Measurements from ENCODE around the gene INPP5F.
"Not testable (repeated sequence)": the region's sequence is repeated elsewhere in the genome, so short reads cannot be mapped to it uniquely, and the experiment has no call there.

INPP5F gene

DNA sequence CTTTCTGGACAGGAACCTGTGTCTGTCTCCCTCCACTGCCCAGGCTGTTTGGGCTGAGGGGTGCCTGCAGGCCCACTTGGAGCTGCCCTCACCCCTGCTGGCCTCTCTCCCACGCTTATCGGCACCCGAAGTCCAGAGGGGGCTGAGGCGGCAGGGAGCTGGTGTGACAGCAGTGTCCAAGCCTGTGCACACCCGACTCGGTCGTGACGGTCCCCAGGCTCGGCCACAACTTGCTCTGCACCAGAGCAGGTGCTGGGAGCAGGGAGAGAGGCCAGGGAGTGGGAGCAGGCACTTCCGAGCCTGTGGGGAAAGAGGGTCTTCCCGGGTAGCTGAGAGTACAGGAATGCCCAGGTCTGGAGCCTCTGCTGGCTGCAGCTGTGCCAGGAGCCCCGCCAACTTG is 23.0 kb downstream of the INPP5F start:
- DNase-seq, result no peak

DNA sequence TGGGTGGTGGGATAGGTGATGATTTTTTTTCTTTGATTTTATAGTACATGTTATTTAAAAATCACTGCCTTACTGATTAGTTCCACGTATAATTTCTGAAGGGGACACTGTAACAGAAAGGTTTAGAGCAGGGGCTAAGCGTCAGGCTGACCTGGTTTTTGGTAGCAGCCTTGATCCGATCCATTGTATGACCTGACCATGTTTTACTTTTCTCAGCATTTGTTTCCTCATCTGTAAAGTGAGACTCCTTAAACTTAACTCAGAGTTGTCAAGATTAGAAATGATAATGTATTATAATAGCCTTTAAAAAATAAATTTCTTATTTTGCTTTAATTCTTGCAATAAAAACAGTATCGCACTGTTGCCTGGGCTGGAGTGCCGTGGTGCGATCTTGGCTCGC is 23.6 kb downstream of the INPP5F start:
- no peak for DNase-seq

- DNase-seq, result peak; percentile 39 to 50
Measured at GRCh38 chr10:119750391-119751230, 24.8 kb downstream of the INPP5F start.

DNA sequence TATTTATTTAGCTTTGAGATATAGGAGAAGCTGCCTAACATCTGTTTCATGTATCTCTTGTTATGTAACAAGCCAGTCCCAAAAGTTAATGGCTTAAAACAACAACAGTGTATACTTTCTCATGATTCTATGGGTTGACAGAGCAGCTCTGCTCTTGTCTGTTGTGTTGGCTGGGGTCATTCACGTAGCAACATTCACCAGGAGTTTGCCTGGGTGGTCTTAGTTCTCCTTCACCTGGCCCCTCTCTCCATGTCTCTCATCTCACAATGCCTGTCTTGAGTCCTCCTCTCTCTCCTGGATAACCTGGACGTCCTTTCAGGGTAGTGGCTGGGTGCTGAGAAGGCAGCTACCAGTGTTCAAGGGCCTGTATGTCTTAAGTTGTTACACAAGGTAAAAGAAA is 27.5 kb downstream of the INPP5F start:
- DNase-seq, result no peak

- DNase-seq, result no peak
Measured at GRCh38 chr10:119754085-119754484, 28.2 kb downstream of the INPP5F start.

- DNase-seq, result no peak
Measured at GRCh38 chr10:119754936-119755335, 29.1 kb downstream of the INPP5F start.

DNA sequence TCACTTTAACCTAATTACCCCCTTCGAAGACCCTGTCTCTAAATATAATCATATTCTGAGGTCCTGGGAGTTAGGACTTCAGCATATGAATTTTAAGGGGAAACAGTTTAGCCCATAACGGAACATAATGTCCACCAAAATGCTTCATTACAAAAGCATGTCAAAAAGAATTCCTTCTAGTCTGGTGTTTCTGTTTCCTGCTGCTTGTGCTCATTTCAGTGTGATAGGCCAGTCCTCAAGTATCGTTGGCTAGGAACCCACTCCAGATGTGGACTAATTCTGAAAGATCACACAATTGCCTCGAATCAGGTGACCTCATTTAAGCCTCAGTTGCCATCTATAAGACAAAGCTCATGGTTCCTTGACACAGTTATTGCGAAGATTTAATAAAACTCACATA is 29.6 kb downstream of the INPP5F start:
- DNase-seq, result no peak

GRCh38 chr10:119758448-119759195 is 32.8 kb downstream of the INPP5F start:
- no peak for DNase-seq

DNA sequence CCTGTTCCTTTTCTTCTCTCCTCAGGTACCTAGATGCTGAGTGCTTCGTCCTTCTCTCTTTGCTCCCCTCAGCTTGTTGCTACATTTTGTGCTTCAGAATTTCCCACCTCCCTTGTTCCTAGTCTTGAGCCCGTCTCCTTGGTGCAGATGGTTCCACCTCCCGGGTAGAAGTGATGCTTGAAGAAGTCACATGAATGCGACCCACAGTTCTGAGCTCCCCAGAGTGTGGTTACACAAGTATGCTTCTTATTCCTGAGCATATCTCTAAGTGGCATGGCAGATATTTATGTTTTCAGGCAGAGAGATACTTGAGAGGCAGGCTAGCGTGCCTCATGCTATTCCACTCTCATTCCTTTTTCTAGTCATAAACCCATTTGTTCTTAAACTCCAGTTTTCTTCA is 34.0 kb downstream of the INPP5F start:
- no peak for DNase-seq

GRCh38 chr10:119761106-119761505 is 35.3 kb downstream of the INPP5F start:
- no peak for DNase-seq

GRCh38 chr10:119762035-119762434 is 36.2 kb downstream of the INPP5F start:
- no peak for DNase-seq

GRCh38 chr10:119762805-119763798 is 37.3 kb downstream of the INPP5F start:
- no peak for DNase-seq

- no peak for DNase-seq
Measured at GRCh38 chr10:119768455-119769094, 42.7 kb downstream of the INPP5F start.

DNA sequence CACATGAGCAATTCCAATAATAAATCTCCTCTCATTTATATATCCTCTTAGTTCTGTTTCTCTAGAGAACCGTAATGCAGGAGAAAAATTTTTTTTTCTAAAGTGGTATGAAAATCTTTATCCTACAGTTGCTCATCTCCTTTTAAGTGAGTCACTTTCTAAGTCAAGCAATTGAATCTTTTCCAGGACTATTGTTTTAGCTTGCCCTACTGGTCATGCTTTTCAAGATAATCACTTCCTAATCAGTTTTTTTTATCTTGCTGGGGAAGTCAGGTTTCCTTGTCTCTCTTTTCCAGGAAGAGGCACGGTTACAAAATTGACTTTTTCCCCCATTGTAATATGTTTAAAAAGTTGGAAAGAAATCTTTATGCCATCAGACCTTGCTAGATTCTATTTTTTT is 44.0 kb downstream of the INPP5F start:
- no peak for DNase-seq

GRCh38 chr10:119770928-119771327 is 45.1 kb downstream of the INPP5F start:
- DNase-seq, result no peak

GRCh38 chr10:119772334-119772733 is 46.5 kb downstream of the INPP5F start:
- DNase-seq, result no peak

GRCh38 chr10:119773041-119773440 is 47.2 kb downstream of the INPP5F start:
- DNase-seq, result not testable (repeated sequence)

DNA sequence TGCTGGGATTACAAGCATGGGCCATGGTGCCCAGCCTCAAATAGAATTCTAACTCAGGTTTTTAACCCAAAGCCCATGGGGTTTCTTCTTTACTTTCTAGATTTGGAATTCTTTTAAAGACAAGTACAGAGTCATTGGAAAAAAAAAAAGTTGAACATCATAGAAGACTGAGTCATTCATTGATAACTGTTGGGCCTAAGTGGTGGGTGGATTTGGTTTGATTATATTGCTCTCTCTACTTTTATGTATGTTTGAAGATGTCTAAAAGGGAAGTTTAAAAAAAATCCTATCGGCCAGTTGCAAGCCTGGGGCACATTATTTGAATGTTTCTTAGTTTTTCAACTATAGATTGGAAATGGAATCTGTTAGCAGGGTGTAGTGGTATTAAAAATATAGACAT is 49.7 kb downstream of the INPP5F start:
- no peak for DNase-seq

DNA sequence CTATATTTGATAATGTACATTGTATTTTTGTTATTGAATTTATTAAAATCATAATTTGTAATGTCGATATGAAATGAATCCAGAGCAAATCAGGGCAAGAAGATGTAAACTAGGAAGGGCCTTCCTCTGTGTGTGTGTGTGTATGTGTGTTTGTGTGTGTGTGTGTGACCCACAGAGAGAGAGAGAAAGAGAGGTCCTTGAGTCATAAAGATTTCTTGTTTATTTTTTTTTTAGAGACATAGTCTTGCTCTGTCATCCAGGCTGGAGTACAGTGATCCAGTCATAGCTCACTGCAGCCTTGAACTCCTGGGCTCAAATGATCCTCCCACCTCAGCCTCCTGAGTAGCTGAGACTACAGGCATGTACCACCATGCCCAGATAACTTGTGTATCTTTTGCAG is 50.7 kb downstream of the INPP5F start:
- no peak for DNase-seq

GRCh38 chr10:119777686-119778085 is 51.8 kb downstream of the INPP5F start:
- DNase-seq, result no peak

DNA sequence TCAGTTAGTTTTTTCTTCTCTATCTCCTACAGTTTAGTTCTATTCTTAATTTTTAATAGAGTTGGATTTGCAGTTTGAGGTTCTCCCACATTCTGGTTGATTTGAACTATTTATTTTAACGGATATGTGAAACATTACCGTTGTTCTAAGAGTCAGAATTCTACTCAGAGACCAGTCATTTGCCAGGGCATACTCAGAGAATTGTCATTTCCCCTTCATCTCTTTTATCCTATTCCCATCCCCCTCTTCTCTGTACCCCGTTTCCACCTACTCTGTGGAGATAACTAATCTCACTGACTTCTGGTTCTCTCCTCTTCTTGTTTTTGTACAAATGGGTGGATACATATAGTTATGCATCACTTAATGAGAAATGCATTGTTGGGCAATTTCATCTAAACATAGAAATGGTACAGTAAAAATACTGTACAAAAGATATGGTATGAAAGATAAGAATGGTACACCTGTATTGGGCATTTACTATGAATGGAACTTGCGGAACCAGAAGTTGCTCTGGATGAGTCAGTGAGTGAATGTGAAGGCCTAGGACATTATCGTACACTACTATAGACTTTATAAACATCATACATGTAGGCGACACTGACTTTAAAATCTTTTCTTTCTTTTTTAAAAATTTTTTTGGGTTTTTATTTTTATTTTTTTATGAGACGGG is 53.1 kb downstream of the INPP5F start:
- no peak for DNase-seq

All from stimulated activated CD4-positive, alpha-beta T cell treated with anti-CD3 and anti-CD28 coated beads, Interleukin-2, amount 100 ng/mL, for 48 hours (primary cell).